Tibial nerve (tissue), 4 donors: Measurements from ENCODE around the gene ATPAF1.

Source experiments
- CTCF ChIP-seq, 5 experiments: fragments of 200-600 bp in 3 of 5; fragments of 450-650 bp in 2 of 5; sonication (generic) in 3 of 5; IDR thresholded peaks; one replicate each; pipeline ENCODE4 v1.5.1; 2016 to 2019; ENCODE audit warnings: antibody characterized with exemption in 5 of 5, mild to moderate bottlenecking in 3 of 5, moderate library complexity in 2 of 5
- EP300 ChIP-seq, 2 donors: sonication (generic); formaldehyde crosslinking; IDR thresholded peaks; one replicate each; pipeline ENCODE4 v1.6.1; 2017; ENCODE audit warnings: antibody characterized with exemption in 2 of 2, mild to moderate bottlenecking in 1 of 2

GRCh38 chr1:46692811-46693770 lies 24.9 kb upstream of the ATPAF1 start:
- TF ChIP-seq CTCF (IDR thresholded peaks at IDR 0.05) (no peak), EP300 (IDR thresholded peaks at IDR 0.05) (no peak)
